Measurements from ENCODE around the gene DIAPH2.

DIAPH2 gene

GRCh38 chrX:96689991-96690390 lies 5.3 kb downstream of the DIAPH2 start:
- no peaks in the 10 kb centered on the region for H3K4me1 ChIP-seq (ENCODE audit: control insufficient read depth, insufficient read depth, low read length)
- CTCF ChIA-PET, result no interaction called here
- H3K36me3 ChIP-seq (ENCODE audit: control insufficient read depth in 2 of 2, insufficient read depth in 1 of 2, low read length in 2 of 2), result no peaks in the 10 kb centered on the region
- no peak for TF ChIP-seq PBX3 (CRISPR knock-in tag; IDR thresholded peaks at IDR 0.05)
- POLR2A ChIA-PET, result interaction anchor here (0.6 kb wide), 1 partner anchor 139 kb away, joined by 3 read pairs; no protein-coding TSS in a partner anchor
- no peak overlapping the region for H3K27ac ChIP-seq (ENCODE audit: extremely low read depth, low read depth, low read length)
- H3K4me3 ChIP-seq (ENCODE audit: low read depth, low read length), result no peak overlapping the region
- H3K9me3 ChIP-seq (ENCODE audit: control insufficient read depth, insufficient read depth, low read depth, low read length), result no peaks in the 10 kb centered on the region

- ChIA-PET POLR2A (no interaction called here), CTCF (interaction anchor here (0.6 kb wide), 1 partner anchor 16 kb away, joined by 3 read pairs; no protein-coding TSS in a partner anchor)
- TF ChIP-seq ZSCAN23 (tag by site-specific recombination; IDR thresholded peaks at IDR 0.05) (no peak), GLIS2 (tag by site-specific recombination; IDR thresholded peaks at IDR 0.05) (no peak), ZSCAN18 (tag by site-specific recombination; IDR thresholded peaks at IDR 0.05) (no peak), ZNF449 (tag by site-specific recombination; IDR thresholded peaks at IDR 0.05) (no peak), ZNF175 (tag by site-specific recombination; IDR thresholded peaks at IDR 0.05) (no peak), ZBTB17 (tag by site-specific recombination; IDR thresholded peaks at IDR 0.05) (no peak), ZNF214 (tag by site-specific recombination; IDR thresholded peaks at IDR 0.05; ENCODE audit: borderline replicate concordance) (no peak), HOXC10 (CRISPR knock-in tag; IDR thresholded peaks at IDR 0.05) (no peak), YY2 (tag by site-specific recombination; IDR thresholded peaks at IDR 0.05) (no peak), SCRT1 (tag by site-specific recombination; IDR thresholded peaks at IDR 0.05; ENCODE audit: borderline replicate concordance) (no peak), ZNF514 (tag by site-specific recombination; IDR thresholded peaks at IDR 0.05) (no peak), MZF1 (tag by site-specific recombination; IDR thresholded peaks at IDR 0.05; ENCODE audit: borderline replicate concordance) (no peak), ZNF19 (tag by site-specific recombination; IDR thresholded peaks at IDR 0.05; ENCODE audit: low read depth) (no peak), EGR2 (tag by site-specific recombination; IDR thresholded peaks at IDR 0.05; ENCODE audit: low read depth) (no peak), HOXD13 (CRISPR knock-in tag; IDR thresholded peaks at IDR 0.05; ENCODE audit: borderline replicate concordance) (no peak)
- Histone ChIP-seq H3K4me1 (ENCODE audit: control insufficient read depth, insufficient read depth, low read length) (no peaks in the 10 kb centered on the region), H3K4me3 (ENCODE audit: low read depth, low read length) (no peak overlapping the region), H3K9me3 (ENCODE audit: control insufficient read depth, insufficient read depth, low read depth, low read length) (no peaks in the 10 kb centered on the region), H3K27ac (ENCODE audit: extremely low read depth, low read depth, low read length) (no peak overlapping the region), H3K36me3 (ENCODE audit: control insufficient read depth in 2 of 2, insufficient read depth in 1 of 2, low read length in 2 of 2) (no peaks in the 10 kb centered on the region)
Measured at GRCh38 chrX:96692454-96692853, 7.8 kb downstream of the DIAPH2 start.

GRCh38 chrX:96692890-96693289 lies 8.2 kb downstream of the DIAPH2 start:
- TF ChIP-seq INSM2 (tag by site-specific recombination; IDR thresholded peaks at IDR 0.05), result no peak
- no peak for TF ChIP-seq AEBP2 (tag by site-specific recombination; IDR thresholded peaks at IDR 0.05; ENCODE audit: borderline replicate concordance)
- TF ChIP-seq ZNF704 (tag by site-specific recombination; IDR thresholded peaks at IDR 0.05), result no peak
- TF ChIP-seq ZNF394 (tag by site-specific recombination; IDR thresholded peaks at IDR 0.05; ENCODE audit: borderline replicate concordance), result no peak
- no peak for TF ChIP-seq GFI1B (tag by site-specific recombination; IDR thresholded peaks at IDR 0.05)
- Histone ChIP-seq H3K4me3 (ENCODE audit: low read depth, low read length) (no peak overlapping the region), H3K9me3 (ENCODE audit: control insufficient read depth, insufficient read depth, low read depth, low read length) (no peaks in the 10 kb centered on the region), H3K27ac (ENCODE audit: extremely low read depth, low read depth, low read length) (no peak overlapping the region), H3K36me3 (ENCODE audit: control insufficient read depth in 2 of 2, insufficient read depth in 1 of 2, low read length in 2 of 2) (no peaks in the 10 kb centered on the region), H3K4me1 (ENCODE audit: control insufficient read depth, insufficient read depth, low read length) (no peaks in the 10 kb centered on the region)
- ChIA-PET CTCF (no interaction called here), POLR2A (no interaction called here)

Data from HEK293 (cell line).